ENCODE results near the gene MRPL19.
"Not testable (repeated sequence)": the region's sequence is repeated elsewhere in the genome, so short reads cannot be mapped to it uniquely, and the experiment has no call there.

Gene MRPL19

DNA sequence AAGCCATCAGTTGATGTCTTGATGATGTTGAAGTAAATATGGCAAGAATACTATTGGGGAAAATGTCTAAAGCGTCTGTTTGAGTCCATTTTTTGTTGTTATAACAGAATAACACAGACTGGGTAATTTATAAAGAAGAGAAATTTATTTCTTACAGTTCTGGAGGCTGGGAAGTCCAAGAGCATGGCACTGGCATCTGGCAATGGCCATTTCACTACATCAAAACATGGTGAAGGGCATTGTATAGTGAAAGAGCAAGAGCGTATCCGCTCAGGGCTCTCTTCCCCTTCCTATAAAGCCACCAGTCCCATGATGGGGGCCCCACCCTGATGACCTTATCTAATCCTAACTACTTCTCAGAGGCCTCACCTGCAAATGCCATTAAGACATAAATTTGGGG, 29.6 kb upstream of the MRPL19 start:
- no peak for DNase-seq

DNA sequence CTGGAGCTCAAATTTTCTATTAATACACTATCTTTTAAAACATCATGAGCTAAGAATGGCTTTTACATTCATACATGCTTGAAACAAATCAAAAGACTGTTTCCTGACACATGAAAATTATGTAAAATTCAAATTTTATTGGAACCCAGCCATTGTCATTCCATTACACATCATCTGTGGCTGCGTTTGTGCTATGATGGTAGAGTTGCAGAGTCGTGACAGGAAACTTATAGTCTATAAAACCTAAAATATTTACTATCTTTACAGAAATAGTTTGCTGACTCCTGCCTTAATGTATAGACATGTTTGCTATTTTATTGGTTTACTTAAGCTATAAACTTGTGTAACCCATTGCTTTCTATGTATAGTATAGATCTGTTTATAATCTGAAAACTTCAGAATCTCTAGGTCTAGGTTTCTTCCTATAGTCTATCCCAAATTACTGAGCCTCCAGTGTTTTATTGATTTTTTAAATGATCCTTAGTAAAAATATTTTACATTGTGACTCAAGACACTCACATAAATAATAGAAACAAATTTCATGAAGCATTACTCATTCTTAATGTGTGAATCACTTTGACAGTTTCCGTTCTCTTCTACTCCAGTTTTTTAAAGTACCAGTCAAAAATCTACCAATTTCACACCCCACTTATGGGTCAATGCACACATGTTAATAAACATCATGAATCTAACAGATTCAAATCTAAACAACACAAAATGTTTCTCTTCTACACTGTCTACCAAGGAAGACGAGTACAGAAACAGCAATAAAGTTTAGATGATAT, 26.4 kb upstream of the MRPL19 start:
- DNase-seq = no peak

DNA sequence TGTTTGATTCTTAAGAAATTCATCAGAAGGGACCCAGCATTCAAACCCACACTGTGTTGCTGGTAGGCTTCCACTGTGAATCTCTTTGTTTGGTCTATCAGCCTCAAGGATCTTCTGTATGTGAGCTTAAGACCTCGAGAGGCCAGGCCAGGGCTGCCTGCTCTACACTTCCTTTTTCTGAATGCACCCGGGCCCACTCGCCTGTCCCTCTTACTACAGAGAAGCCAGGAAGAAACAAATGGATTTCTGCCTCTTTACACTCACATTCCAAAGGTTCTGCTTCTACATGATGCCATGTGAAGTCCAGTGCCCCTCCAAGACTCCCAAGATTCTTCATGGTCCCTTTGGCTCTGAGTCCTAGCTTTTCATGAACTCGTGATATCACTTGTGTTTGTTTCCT, 25.4 kb upstream of the MRPL19 start:
- no peak for DNase-seq

DNA sequence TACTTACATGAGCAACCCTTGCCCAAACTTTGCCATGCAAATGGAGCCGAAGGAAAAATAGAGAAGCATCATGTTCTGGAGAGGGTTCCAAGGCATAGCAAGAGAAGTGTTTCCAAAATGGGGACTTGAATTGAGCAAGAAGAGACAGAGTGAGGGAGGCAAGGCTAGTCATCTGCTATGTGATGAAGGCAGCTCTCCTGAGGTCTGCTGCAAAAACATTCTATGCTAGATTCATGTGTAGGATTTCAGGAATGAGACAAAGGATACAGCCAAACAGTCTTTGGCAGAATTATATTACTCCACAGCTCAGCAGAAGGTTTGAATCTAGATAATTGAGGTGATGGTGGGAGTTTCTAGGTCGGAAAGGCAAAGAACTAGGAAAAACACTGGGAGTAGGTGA, 24.1 kb upstream of the MRPL19 start:
- DNase-seq = no peak

DNA sequence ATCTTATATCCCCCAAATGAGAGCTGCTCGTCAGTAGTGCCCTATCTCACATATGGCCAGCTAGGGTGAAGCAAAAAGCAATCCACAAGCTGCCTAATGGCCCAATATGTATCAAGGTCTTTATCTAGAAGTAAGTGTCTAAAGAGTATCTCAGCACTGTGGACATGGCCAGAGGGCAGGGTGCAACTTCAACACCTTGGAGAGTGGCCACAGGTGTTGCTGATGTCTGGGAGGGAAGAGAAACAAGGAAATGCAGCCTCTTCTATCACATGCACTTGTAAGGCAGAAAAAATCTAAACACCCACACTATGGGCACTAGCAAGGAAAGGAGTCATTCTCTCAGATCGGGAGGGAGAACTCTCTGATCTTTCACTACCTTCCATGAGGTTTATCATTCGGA, 23.7 kb upstream of the MRPL19 start:
- DNase-seq = no peak

DNA sequence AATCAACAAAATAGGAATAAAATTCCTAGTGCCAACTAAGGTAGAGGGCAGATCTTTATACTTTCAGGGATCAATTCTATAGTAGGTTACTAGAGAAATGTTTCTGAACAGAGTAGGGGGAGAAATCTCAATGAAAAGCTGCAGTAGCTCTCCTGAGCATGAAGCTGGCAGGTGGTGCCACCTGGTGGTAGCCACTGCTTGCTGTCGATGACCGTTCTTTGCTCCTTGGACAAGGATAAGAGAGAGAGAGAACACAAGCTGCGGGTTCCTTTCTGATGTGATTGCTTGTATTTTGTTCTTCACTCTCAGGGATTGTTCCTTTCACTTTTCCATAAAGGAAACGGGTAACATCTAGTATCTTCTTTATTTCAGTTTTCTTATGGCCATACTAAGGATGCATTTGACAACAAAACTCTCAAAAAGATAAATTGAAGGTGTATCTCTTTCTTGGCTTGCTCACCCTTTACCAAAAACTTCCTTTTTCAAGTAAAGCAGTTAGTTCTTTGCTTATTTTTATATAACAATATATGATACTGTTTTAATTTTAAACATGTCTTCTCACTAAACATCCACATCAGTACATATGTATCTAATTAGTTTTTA, 18.6 kb upstream of the MRPL19 start:
- DNase-seq = peak; percentile 19

DNA sequence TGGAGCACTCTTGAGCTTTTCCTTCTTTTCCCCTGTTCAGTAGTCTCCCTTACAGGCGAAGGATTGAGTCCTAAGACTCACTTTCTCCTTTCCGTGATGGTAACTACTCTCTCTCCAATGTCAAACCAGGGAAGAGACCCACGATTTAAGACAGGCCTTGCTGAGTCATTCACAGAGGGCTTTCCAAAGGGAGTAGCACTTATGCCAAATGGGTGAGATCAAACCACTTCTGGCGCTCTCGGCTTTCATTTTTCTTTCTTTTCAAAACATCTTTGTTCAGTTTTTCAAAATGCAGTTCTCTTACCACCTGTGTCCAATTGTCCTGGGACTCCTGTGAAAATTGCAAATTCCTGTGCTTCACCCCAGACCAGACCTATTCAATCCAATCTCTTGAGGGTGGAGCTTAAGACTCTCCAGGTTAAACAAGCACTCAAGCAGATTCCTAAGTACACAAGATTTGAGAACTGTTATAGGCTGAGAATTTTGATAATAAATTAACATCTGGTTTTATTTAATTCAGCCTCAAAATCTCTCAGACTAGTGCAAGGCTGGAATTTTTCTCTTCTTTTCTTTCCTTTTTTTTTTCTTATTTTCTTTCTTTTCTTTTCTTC, 14.4 kb upstream of the MRPL19 start:
- no peak for DNase-seq

DNA sequence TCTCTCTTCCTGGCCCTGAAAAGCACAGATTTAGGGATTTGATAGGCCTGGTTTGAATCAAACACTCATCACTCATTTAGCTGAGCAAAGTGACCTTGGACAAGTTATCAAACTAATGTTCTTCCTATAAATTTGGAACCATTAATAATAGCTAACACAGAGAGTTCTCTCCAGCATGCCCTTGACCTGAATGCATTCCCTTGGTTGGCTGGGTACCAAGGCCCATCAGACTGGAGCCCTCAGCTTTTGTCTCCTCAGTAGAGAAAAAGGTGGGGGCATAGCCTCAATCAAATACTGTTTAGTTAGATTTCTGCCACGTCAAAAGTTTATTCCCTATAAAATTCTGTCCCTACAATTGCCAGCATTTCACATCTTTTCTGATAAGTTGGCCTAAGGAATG, 13.8 kb upstream of the MRPL19 start:
- no peak for DNase-seq

DNA sequence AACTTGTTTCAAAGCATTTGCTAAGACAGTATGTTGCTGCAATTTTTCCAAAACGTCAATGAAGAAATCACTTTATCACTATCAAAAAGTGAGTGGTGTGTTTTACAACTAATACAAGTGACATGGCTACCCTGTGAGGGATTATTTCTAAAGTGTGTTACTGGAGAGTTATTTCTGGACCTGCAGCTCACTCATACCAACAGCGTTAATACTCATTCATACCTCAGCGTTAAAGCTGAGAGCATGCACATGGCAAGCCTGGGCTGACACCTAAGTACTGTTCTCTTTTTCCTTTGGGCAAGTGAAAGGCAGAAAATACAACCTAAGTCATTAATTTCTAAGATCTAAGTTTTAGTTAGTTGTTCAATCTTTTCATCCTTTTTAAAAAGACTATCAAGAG, 13.0 kb upstream of the MRPL19 start:
- no peak for DNase-seq

DNA sequence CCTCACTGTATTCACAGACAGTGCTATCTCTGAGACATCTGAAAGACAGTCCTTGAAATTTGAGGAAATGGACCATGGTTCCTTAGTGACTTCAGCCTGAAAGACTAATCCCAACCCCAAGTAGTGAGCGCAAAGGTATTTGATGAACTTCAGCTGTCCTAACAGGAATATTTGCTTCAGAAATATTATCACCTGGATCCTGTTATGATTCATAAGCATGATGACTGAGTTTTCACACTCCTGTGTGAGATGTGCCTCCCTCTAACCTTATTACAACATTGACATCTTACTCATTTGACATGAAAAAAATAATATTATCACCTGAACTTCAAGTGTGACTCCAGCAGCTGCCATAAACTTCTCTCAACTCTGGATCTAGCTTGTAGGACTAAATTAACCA, 11.6 kb upstream of the MRPL19 start:
- DNase-seq = no peak

DNA sequence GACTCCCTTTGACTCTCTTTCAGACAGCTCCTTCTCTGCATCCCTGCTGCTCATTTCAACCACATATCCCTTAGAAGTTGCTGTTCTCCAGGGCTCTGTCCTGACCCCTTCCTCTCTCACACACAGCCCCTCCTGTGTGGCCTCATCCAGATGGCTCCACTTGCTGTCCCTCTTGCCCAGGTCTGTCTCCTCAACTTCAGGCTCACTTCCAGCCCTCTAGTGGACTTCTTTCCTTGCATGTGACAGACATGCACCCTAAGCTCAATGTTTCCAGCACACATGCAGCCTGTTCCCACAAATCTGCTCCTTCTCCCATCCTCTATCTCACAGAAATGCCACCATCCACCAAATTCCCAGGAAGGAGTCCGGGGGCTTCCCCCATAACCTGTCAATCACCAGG, 9.0 kb upstream of the MRPL19 start:
- DNase-seq = no peak

DNA sequence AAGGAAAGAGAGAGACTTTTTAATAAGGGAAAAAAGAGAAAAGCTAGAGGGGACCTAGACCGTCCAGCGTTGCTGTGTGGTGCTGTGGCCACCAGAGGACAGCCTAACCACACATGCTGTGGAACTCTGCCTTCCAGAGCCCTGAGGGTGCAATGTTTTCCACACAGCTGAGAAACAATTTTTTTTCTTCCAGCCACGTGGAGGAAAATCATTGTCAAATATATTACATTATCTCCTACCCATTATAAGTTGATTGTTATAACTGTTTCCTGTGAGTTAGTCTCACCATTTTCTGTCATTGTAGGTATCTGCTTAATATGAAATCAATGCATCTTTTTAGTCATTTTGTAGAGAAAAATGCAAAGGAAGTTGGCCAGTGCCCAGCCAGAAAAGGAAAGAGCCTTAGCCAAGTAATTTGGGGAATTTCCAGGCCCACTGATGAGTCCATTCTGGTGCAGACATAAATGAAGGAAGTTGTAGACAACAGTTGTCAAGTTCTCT, 5.9 kb upstream of the MRPL19 start:
- DNase-seq = no peak

DNA sequence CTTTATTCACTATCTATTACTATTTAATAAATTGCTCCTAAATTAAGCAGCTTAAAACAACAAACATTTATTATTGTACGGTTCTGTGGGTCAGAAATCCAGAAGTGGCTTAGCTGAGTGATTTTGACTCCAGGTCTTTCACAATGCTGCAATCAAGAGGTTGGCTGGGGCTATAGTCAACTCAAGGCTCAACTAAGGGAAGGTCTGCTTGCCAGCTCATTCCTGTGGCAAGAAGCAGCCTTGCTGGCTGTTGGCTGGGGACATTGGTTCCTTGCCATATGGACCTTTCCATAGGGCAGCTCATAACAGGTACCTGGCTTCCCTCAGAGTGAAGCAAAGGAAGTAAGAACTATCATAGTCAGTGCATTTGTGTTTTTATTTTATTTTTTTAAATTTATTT, 5.0 kb upstream of the MRPL19 start:
- no peak for DNase-seq

DNA sequence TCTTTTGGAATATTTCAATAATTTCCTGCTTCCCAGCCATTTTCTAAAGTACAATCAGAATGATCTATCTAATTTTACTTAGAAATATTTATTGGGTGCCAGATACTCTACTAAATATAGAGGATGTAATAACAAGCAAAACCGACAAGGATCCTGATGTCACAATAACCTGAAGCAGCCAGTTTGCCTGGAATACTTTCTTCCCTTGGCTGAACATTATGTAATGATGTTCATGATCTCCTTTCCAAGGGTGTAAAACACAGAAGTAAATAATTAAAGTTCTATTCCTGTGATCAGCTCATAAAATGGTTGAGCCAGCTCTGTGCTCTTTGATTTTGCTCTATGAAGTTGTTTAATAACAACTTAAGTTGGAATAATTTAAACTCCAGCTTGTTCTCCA, 2.6 kb upstream of the MRPL19 start:
- DNase-seq = no peak

DNA sequence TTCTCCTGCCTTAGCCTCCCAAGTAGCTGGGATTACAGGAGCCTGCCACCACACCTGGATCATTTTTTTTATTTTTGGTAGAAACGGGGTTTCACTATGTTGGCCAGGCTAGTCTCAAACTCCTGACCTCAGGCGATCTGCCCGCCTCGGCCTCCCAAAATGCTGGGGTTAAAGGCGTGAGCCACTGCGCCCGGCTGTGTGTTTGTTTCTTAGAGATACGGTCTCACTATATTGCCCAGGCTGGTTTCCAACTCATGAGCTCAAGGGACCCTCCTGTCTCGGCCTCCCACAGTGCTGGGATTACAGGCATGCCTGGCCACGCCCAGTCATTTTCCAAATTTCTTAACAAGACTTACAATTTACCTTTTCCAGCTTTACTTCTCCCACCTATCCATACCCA, 940 bp upstream of the MRPL19 start:
- DNase-seq = no peak

DNA sequence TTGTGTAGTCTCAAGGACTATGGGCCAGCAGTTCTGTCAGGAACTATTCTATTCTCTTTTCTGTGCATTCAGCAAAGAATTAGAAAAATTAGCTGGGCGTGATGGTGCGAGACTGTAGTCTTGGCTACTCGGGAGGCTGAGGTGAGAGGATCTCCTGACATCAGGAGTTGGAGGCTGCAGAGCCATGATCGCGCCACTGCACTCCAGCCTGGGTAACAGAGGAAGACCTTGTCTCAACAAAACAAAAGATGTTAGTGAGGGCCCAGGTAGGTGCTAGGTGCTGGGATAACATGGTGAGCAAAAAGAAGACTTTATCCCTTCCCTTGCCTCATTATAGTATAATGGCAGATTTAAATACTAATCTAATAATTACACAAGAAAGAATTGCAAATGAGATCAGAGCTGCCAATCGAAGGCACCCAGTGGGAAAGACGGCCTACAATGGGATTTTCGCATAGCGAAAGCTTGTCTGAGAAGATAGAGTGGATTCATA, 447 bp upstream of the MRPL19 start:
- no peak for DNase-seq

DNA sequence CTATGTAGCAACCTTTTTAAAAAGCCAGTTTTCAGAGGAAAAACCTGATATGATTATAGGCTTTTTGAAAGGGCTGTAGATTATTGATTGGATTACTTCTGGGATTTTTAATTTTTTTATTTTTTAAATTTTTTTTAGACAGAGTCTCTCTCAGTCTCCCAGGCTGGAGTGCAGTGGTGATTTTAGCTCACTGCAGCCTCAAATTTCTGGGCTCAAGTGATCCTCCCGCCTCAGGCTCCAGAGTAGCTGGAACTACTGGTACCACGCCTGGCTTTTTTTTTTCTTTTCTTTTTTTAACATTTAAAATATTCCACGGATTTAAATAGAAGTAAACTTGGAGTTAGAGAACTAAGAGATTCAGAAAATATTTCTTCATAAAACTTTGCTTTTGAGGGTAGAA, 1.2 kb downstream of the MRPL19 start:
- no peak for DNase-seq

DNA sequence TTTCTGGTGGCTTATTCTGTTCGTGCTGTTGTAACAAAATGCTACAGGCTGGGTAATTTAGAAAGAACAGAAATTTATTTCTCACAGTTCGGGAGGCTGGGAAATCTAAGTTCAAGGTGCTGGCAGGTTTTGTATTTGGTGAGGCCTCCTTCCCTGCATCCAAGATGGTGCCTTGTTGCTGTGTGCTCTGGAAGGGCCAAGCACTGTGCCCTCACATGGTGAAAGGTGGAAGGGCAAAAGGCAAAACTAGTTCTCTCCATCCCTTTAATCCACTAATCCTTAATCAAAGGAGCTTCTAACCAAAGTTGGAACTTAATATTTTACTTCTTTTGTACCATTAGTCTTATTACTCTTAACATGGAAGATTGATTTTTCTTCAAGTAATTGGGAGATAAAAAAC, 7.4 kb downstream of the MRPL19 start:
- no peak for DNase-seq

DNA sequence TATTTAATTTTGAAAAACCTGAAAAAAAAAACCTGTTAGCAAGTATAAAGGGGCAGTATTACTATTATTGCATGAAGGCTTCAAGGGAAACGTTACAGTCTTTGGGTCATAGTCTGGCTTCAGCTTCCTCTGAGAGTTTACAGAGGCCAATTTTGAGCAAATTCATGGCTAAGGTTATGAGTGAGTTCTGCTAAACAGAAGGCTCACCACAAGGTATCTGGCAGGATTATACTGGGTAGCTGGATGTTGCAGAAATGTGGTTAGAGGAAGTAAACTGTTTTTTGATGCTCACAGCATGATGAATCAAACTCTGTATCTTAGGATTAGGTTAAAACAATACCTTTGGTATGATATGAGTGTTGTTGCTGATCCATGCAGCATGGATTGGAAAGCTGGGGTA, 9.3 kb downstream of the MRPL19 start:
- DNase-seq = no peak

DNA sequence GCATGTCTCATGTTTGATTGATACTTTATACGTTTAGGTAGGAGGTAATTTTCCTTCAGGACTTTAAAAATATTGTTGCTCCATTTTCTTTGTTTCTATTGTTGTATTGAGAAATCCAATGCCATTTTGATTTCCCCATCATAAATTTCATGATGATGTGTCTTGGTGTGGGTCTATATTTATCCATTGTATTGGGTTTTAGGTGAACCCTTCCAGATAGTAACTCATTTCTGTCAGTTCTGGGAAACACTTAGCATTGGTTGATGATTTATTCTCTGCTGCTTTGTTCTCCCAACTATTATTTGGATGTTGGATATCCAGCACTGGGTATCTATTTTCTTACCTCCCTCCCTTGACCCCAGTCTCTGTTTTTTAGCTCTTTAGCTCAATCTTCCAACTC, 10.0 kb downstream of the MRPL19 start:
- no peak for DNase-seq

DNA sequence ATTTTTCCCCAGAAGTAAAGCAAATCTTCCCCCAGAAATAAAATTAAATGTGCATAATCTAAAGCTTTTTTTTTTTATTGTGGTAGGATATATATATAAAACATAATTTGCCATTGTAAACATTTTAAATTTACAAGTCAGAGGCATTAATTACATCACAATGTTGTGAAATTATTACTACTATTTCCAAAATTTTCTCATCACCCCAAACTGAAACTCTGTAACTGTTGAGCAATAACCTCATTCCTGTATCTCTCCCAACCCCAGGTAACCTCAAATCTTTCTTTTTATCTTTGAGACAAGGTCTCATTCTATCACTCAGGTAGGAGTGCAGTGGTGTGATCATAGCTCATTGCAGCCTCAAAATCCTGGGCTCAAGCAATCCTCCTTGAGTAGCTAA, 11.2 kb downstream of the MRPL19 start:
- DNase-seq = no peak

DNA sequence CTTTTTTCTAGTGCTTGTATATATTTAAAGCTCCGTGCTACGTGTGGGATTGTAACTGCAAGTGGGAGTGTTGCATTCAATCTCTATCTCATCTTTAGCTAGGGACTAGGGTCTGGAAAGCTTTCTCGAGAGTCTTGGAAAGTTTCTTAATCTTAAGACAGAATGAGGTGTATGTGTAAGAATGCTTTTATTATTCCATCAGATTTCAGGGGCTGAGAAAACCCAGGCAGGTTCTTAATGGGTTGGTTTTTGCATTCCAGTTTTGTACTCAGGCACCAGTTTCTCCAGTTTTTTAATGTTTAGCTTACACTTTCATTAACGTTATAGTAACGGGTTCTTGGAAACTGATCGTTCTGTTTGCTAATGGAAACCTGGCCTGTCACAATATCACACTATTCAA, 20.3 kb downstream of the MRPL19 start:
- DNase-seq = no peak

DNA sequence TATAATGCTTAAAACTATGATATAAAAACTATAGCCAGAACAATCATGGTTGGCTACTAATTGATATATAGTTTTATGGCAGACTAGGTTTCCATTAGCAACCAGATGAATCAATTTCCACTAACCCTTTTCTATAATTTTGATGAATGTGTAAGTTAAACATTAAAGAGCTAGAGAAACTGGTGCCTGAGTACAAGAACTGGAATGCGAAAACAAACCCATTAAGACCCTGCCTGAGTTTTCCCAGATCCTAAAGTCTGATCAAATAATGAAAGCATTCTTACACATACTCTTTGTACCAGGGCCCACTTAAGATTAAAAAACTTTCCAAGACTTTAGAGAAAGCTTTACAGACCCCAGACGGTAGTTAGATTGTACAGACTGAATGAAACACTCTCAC, 21.3 kb downstream of the MRPL19 start:
- no peak for DNase-seq

DNA sequence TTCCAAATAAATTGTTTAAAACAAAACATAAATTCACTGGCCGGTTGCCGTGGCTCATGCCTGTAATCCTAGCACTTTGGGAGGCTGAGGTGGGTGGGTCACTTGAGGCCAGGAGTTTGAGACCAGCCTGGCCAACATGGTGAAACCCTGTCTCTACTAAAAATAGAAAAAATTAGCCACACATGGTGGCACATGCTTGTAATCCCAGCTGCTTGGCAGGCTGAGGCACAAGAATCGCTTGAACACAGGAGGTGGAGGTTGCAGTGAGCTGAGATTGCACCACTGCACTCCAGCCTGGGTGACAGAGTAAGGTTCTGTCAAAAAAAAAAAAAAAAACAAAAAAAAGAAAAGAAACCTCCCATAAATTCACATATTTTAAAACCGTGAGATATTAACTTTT, 28.8 kb downstream of the MRPL19 start:
- not testable (repeated sequence) for DNase-seq
